GM13977 (cell line): Measurements from ENCODE around the gene ATXN1.

Experiments
- DNase-seq: peaks from one replicate; pipeline ENCODE4 v3.0.0; 2012; ENCODE audit warnings: low spot score
- in situ Hi-C: fragments of 300-500 bp; cut with MboI; formaldehyde crosslinking; loops from one replicate; pipeline ENCODE4 v1.12.0; 2022; ENCODE audit warnings: low sequenced_read_pairs, low pct_unique_long_range_greater_than_20kb, mixed read lengths, inconsistent platforms; ENCODE audit not compliant: unreplicated experiment
- TF ChIP-seq, protein P1 (sequence below): IDR thresholded peaks from 2 replicates; pipeline ENCODE4 v1.5.1; 2012; ENCODE audit warnings: mild to moderate bottlenecking, control low read depth; ENCODE audit not compliant: insufficient read depth; ENCODE audit errors: extremely low read depth, missing control alignments

Gene ATXN1

DNA sequence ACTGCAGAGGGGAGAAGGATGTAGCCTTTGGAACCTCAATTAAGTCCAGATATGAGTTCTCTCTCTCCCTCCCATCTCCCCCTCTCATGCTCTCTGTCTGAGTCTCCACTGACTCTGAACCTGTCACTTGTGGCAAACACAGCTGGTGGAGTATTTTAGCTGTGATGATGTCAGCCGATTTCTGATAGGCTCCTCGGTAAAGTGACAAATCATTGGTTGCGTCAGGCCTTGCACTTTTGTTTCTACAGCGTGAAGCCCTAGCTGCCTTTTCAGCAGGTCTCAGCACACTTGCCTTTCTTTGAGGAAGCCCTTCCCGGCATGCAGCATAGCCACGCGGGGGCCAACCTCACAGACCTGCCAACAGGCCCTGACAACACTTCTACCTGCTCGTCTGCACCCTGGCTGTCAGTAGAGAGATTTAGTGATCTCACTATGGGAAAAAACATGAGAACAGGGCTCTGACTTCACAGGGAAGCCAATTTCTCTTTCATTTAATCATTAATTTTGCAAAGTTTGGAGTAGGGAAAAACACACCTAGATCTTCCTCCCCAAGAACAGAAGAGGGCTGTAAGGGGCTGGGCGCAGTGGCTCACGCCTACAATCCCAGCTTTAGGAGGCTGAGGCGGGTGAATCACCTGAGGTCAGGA, 438.5 kb downstream of the ATXN1 start:
- in situ Hi-C loops = no loop called here
- TF ChIP-seq, protein P1, sequence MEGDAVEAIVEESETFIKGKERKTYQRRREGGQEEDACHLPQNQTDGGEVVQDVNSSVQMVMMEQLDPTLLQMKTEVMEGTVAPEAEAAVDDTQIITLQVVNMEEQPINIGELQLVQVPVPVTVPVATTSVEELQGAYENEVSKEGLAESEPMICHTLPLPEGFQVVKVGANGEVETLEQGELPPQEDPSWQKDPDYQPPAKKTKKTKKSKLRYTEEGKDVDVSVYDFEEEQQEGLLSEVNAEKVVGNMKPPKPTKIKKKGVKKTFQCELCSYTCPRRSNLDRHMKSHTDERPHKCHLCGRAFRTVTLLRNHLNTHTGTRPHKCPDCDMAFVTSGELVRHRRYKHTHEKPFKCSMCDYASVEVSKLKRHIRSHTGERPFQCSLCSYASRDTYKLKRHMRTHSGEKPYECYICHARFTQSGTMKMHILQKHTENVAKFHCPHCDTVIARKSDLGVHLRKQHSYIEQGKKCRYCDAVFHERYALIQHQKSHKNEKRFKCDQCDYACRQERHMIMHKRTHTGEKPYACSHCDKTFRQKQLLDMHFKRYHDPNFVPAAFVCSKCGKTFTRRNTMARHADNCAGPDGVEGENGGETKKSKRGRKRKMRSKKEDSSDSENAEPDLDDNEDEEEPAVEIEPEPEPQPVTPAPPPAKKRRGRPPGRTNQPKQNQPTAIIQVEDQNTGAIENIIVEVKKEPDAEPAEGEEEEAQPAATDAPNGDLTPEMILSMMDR = no peak
- DNase-seq = peak; percentile 80

DNA sequence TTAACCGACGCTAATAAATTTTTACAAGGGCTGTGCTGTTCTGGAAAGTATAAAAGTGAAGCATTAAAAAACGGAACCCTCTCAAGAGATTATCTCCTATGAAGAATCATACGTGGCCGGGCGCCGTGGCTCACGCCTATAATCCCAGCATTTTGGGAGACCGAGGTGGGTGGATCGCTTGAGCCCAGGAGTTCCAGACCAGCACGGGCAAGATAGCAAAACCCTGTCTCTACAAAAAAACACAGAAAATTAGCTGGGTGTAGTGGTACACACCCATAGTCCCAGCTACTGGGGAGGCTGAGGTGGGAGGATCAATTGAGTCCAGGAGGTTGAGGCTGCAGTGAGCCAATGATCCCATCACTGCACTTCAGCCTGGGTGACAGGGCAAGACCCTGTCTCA, 439.4 kb downstream of the ATXN1 start:
- TF ChIP-seq, protein P1 = no peak
- no peak for DNase-seq
- in situ Hi-C loops = no loop called here

DNA sequence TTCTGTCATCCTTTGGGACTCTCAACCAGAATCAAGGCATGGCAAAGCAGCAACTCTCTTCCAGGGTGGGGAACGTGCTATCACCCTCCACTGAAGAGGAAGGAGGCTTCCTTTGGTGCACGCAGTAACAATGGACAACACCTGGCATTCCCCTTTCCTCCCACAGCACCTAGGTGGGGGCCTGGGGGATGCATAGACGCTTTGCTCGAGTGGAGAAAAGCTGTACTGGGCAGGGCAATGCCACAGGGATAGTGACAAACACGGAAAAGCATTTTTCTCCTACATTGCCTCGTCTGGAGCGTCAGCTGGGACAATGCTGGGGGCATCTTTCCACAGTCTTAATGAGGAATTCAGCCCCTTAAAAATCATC, 439.9 kb downstream of the ATXN1 start:
- no peak for DNase-seq
- in situ Hi-C loops = no loop called here
- TF ChIP-seq, protein P1 = no peak

DNA sequence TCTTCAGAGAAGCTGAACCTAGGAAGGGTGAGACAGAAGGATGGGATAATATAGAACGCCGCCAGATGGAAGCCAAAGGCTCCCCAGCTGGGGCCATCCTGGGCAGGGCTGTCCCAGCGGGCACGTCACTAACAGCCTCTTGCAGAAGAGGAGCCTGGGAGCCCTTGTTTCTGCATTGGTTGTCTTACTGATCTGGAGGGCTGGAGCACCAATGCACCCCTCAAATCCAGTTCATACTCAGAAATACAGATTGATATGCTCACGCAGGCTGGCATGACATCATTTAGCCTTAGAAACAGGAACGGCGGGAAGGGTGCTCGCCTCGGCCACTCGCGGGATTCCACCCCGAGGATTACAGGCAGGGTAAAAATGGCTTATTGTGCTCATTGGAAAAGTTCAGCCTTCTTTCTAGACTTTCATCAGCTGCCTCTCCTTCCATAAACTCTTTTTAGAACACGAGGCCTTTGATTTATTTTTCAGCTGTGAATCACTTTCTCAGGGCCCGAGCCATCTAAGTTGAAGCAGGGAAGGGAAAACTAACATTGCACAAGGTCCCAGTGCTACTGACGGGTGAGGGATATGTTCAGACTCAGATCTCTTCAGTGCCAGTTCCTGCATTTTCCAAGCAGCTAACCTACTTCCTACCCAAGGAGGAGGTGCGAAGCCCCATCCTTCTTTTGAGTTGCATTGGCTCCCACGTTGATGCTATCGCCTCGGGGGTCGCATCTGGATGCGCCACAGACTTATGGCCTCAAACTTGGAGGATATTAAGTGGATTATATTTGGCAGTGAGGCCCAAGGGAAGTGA, 440.5 kb downstream of the ATXN1 start:
- in situ Hi-C loops = no loop called here
- no peak for DNase-seq
- TF ChIP-seq, protein P1 = no peak

DNA sequence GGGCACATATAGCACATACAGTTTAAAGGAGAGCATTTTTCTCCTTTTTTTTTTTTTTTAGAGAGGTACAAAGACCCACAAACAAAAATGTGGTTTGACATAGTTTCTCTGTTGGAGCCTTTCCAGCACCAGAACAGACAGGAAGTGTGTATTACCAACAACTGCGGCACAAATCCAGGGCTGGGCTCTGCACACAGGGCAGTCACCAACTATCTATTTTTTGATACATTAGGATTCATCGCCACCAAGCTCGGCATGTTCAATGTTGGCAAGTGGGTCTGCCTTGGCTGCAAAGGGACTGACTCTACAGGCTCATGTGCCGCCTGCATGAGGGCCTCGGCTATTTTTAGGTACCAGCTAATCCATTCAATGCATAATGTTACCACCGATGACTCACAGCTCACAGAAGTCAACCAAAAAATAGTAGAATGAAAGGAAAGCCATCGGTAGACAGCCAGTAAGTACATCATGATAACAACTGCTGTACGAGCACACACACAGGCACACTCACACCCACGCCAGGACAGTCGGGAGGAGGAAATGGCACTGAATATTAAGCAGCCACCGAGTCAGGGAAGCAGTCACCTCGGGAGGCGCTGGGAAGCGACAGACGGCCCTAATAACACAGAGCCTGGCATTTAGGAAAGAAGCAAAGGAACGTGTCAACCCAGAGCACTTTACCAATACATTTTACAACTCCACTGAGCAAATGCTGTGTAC, 441.3 kb downstream of the ATXN1 start:
- peak; percentile 68 for DNase-seq
- in situ Hi-C loops = no loop called here
- TF ChIP-seq, protein P1 = no peak

DNA sequence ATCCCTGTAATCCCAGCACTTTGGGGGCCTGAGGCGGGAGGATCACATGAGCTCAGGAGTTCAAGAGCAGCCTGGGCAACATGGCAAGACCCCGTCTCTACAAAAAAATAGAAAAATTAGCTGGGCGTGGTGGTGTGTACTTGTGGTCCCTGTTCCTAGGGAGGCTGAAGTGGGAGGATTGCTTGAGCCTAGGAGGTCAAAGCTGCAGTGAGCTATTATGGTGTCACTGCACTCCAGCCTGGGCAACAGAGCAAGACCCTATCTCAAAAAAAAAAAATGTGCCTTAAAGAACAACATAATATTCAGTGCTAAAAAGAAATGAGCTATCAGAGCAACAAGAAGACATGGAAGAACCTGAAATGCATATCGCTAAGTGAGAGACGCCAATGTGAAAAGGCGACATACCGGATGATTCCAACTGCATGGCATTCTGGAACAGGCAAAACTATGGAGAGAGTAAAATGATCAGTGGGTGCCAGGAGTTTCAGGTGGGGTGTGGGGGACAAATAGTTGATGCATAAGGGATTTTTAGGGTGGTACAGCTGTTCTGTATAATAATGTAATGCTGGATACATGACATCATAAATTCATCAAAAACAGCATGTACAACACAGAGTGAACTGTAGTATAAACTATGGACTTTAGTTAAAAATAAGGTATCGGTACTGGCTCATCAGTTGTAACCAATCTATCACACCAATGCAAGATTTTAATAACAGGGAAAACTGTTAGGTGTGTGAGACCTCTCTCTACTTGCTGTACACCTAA, 442.1 kb downstream of the ATXN1 start:
- DNase-seq = no peak
- TF ChIP-seq, protein P1 = no peak
- in situ Hi-C loops = no loop called here
